Endothelial cell of umbilical vein (primary cell): ENCODE measurements around the gene LINC00632. TPM values are rescaled to one million over a fixed set of nuclear protein-coding genes. Genes with fewer than 3 reads are reported as not detected.

Experiments
- BruUV-seq: library from RNA; stranded (reverse); fragments of 400-500 nt; replicated peaks from 2 replicates; lab custom pipeline; 2021; lab: Mats Ljungman, UMichigan
- CTCF ChIA-PET: fragments of 300-600, 350-600 bp; sonication (Branson Sonifier 250); formaldehyde crosslinking; loops from one replicate; lab custom pipeline; 2021; ENCODE audit warnings: antibody characterized with exemption, inconsistent platforms; lab: Charles Lee
- POLR2A ChIA-PET: fragments of 300-600, 350-600 bp; sonication (Branson Sonifier 250); formaldehyde crosslinking; loops from one replicate; lab custom pipeline; 2021; ENCODE audit warnings: antibody characterized with exemption, inconsistent platforms; lab: Charles Lee
- DNase-seq: peaks from one replicate; pipeline ENCODE4 v3.0.0-alpha.2; 2011; ENCODE audit warnings: low read depth, low spot score
- FAIRE-seq: peaks from 2 replicates; lab custom pipeline; 2011; peaks lifted over from hg19 to GRCh38; lab: Jason Lieb, UNC
- H2AFZ ChIP-seq: 2 replicates; pipeline ENCODE4 v1.6.0; 2012; ENCODE audit warnings: low read depth, low read length, control low read depth, inconsistent platforms
- H3K27ac ChIP-seq: 2 replicates; pipeline ENCODE4 v1.5.1; 2011; ENCODE audit warnings: low read depth, mild to moderate bottlenecking, control low read depth, low read length, moderate library complexity; ENCODE audit not compliant: insufficient read depth
- H3K27me3 ChIP-seq, 2 experiments: 2 replicates each; pipeline versions ENCODE4 v1.6.0 to v1.6.1; 2011; ENCODE audit warnings: low read length in 2 of 2, mixed read lengths in 1 of 2; ENCODE audit not compliant: control insufficient read depth in 2 of 2, insufficient read depth in 2 of 2
- H3K36me3 ChIP-seq, 2 experiments: 2 replicates in 1 of 2; 3 replicates in 1 of 2; pipeline ENCODE4 v1.5.1; 2011; ENCODE audit warnings: low read length in 2 of 2, mild to moderate bottlenecking in 1 of 2, moderate library complexity in 1 of 2; ENCODE audit not compliant: control insufficient read depth in 2 of 2, insufficient read depth in 2 of 2; ENCODE audit errors: extremely low read depth in 1 of 2
- H3K4me1 ChIP-seq: 3 replicates; pipeline ENCODE4 v1.5.1; 2011; ENCODE audit warnings: mild to moderate bottlenecking, low read length; ENCODE audit not compliant: control insufficient read depth, insufficient read depth; ENCODE audit errors: extremely low read depth
- H3K4me2 ChIP-seq: 2 replicates; pipeline ENCODE4 v1.6.1; 2011; ENCODE audit warnings: low read length, control low read depth, mixed read lengths; ENCODE audit not compliant: insufficient read depth
- H3K4me3 ChIP-seq, 3 experiments: fragments of 200-600 bp in 1 of 3; sonication (generic), shearing (Covaris generic) in 1 of 3; replicated peaks in 1 of 3; 2 replicates each; pipeline ENCODE4 v1.5.1; 2011 to 2016; ENCODE audit warnings: control low read depth in 3 of 3, low read length in 3 of 3, mild to moderate bottlenecking in 2 of 3, inconsistent platforms in 1 of 3, low read depth in 1 of 3, moderate library complexity in 1 of 3; ENCODE audit not compliant: insufficient read depth in 1 of 3
- H3K79me2 ChIP-seq: 2 replicates; pipeline ENCODE4 v1.6.0; 2012; ENCODE audit warnings: low read length, inconsistent platforms; ENCODE audit not compliant: control insufficient read depth, insufficient read depth
- H3K9ac ChIP-seq: replicated peaks from 2 replicates; pipeline ENCODE3; 2011; ENCODE audit warnings: low read length, control low read depth; ENCODE audit not compliant: insufficient read depth; ENCODE audit errors: extremely low read depth
- H3K9me1 ChIP-seq: replicated peaks from 3 replicates; pipeline ENCODE4 v1.6.0; 2011; ENCODE audit warnings: mild to moderate bottlenecking, low read length; ENCODE audit not compliant: control insufficient read depth, insufficient read depth; ENCODE audit errors: extremely low read depth
- H3K9me3 ChIP-seq: replicated peaks from 2 replicates; pipeline ENCODE4 v1.5.1; 2012; ENCODE audit warnings: low read length, inconsistent platforms; ENCODE audit not compliant: control insufficient read depth, insufficient read depth
- H4K20me1 ChIP-seq: replicated peaks from 2 replicates; pipeline ENCODE3; 2011; ENCODE audit warnings: mild to moderate bottlenecking, low read length; ENCODE audit not compliant: control insufficient read depth, insufficient read depth; ENCODE audit errors: extremely low read depth
- EZH2 ChIP-seq: IDR thresholded peaks from 2 replicates; pipeline ENCODE4 v1.6.1; 2012; ENCODE audit warnings: borderline replicate concordance, low read depth, mild to moderate bottlenecking, moderate library complexity, low read length, inconsistent platforms; ENCODE audit not compliant: severe bottlenecking
- GATA2 ChIP-seq: IDR thresholded peaks from 2 replicates; pipeline ENCODE4 v1.7.0; 2011; ENCODE audit warnings: low read depth, mild to moderate bottlenecking, moderate library complexity, mixed read lengths, low read length; ENCODE audit not compliant: insufficient read length, insufficient read depth
- JUN ChIP-seq: IDR thresholded peaks from 2 replicates; pipeline ENCODE4 v1.6.1; 2011; ENCODE audit warnings: borderline replicate concordance, low read depth; ENCODE audit not compliant: insufficient read length, insufficient read depth
- POLR2A ChIP-seq: IDR thresholded peaks from 2 replicates; pipeline ENCODE4 v1.6.1; 2012; ENCODE audit warnings: low read depth, mild to moderate bottlenecking, control low read depth, low read length
- POLR2AphosphoS5 ChIP-seq: IDR thresholded peaks from 2 replicates; pipeline ENCODE4 v1.6.1; 2012; ENCODE audit warnings: low read depth, mild to moderate bottlenecking, control low read depth, low read length, moderate library complexity; ENCODE audit not compliant: insufficient read depth
- dilution Hi-C: fragments of 300-500 bp; cut with MboI; formaldehyde crosslinking; loops from one replicate; pipeline ENCODE4 v1.15.0; 2019; ENCODE audit warnings: low sequenced_read_pairs; ENCODE audit not compliant: extremely low pct_ligation_motif_present
- intact Hi-C: fragments of 100-400 bp; cut with micrococcal nuclease; formaldehyde crosslinking; loops from one replicate; pipeline ENCODE4 v1.10.0; 2022
- polyA plus RNA-seq, 4 experiments: library from polyadenylated mRNA; depleted of rRNA in 3 of 4; stranded (reverse) in 3 of 4; unstranded in 1 of 4; fragments of >200 nt; gene quantifications; 2 replicates each; pipeline versions ENCODE4 v1.2.1 to v1.2.3, GENCODE V29; 2011 to 2012; ENCODE audit warnings: missing spikeins in 1 of 4
- total RNA-seq: library from RNA; stranded (reverse); gene quantifications from 2 replicates; pipeline ENCODE4 v1.2.3, GENCODE V29; 2021
- TF ChIP-seq, protein P1 (sequence below), 2 donors: IDR thresholded peaks; 1 replicate in 1 of 2; 2 replicates in 1 of 2; pipeline ENCODE4 v1.5.1; 2011; ENCODE audit warnings: low read length in 2 of 2, mild to moderate bottlenecking in 2 of 2, moderate library complexity in 2 of 2, control low read depth in 1 of 2, inconsistent platforms in 1 of 2, low read depth in 1 of 2; ENCODE audit not compliant: insufficient read depth in 1 of 2; ENCODE audit errors: extremely low read depth in 1 of 2
- TF ChIP-seq, protein P2 (sequence below): IDR thresholded peaks from 2 replicates; pipeline ENCODE4 v1.6.1; 2011; ENCODE audit not compliant: insufficient read depth, insufficient read length

LINC00632 gene
- total and polyA plus RNA-seq, 2 donors (not counting 3 experiments of a cell fraction or from before 2014, with no cell fraction given), result 4.8 to 12.7 TPM

DNA sequence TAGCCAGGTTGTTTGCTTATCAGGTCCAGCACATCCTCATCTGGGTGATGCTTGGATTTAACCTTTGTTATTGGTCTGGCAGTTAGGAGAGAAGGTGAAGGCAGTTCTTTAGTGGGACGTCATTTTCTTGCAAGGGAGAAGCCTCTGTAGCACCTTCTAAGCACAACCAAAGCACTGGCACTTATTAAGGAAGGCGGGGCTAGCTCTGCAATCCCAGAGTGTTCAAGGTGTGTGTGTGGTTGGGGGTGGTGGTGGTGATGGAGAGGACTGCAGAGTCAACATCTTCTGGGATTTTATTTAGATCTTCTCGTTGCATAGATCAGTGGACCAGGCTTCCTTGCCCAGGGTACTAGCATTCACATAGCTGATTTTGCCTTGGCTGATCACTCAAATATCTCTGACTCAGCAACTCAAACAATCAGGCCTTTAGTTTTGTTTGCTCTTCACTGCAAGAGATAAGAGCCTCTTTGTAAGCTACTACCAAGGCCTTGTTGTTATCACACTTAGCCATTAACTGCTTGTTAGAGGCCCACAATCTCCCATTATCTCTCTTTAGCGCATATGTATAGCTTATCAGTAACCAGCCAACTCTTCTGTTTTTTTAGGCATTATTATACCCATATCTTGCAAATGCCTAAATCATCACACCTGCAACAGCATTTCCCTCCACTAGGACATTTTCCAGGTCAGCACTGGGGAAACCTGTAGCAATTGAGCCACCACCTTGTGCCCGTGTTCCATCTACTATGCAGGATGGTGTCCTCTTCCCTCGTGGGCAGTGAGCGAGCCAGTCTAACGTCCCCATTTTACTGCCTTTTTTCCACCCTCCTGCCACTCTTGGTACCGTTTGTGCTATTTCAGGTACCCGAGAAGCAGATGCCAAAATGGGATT is 36.5 kb upstream of the LINC00632 start:
- Histone ChIP-seq H3K79me2 (no peaks in the 10 kb centered on the region), H3K9ac (no peak overlapping the region), H3K9me1 (no peaks in the 10 kb centered on the region), H3K27ac (no peak overlapping the region), H3K4me1 (no peaks in the 10 kb centered on the region), H4K20me1 (no peaks in the 10 kb centered on the region), H3K4me3 (no peak overlapping the region), H3K4me2 (no peak overlapping the region), H3K36me3 (no peaks in the 10 kb centered on the region), H2AFZ (no peak overlapping the region), H3K27me3 (no peaks in the 10 kb centered on the region), H3K9me3 (no peaks in the 10 kb centered on the region)
- intact Hi-C loops (no loop called here), dilution Hi-C loops (no loop called here)
- POLR2A ChIA-PET, result no interaction called here
- DNase-seq, result no peak
- TF ChIP-seq, protein P1, sequence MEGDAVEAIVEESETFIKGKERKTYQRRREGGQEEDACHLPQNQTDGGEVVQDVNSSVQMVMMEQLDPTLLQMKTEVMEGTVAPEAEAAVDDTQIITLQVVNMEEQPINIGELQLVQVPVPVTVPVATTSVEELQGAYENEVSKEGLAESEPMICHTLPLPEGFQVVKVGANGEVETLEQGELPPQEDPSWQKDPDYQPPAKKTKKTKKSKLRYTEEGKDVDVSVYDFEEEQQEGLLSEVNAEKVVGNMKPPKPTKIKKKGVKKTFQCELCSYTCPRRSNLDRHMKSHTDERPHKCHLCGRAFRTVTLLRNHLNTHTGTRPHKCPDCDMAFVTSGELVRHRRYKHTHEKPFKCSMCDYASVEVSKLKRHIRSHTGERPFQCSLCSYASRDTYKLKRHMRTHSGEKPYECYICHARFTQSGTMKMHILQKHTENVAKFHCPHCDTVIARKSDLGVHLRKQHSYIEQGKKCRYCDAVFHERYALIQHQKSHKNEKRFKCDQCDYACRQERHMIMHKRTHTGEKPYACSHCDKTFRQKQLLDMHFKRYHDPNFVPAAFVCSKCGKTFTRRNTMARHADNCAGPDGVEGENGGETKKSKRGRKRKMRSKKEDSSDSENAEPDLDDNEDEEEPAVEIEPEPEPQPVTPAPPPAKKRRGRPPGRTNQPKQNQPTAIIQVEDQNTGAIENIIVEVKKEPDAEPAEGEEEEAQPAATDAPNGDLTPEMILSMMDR (IDR thresholded peaks at IDR 0.05; ENCODE audit: extremely low read depth in 1 of 2, insufficient read depth in 1 of 2, low read depth in 1 of 2, low read length in 2 of 2), result no peak
- TF ChIP-seq GATA2 (no peak), JUN (no peak), POLR2A (no peak), POLR2AphosphoS5 (no peak), EZH2 (no peak)
- TF ChIP-seq, protein P2, sequence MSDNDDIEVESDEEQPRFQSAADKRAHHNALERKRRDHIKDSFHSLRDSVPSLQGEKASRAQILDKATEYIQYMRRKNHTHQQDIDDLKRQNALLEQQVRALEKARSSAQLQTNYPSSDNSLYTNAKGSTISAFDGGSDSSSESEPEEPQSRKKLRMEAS, result no peak
- no TSS peak for BruUV-seq
- FAIRE-seq, result no peak
- CTCF ChIA-PET, result no interaction called here
